Activated T-cell treated with anti-CD3 and anti-CD28 coated beads, Interleukin-2, amount 50 U/mL, for 48 hours (primary cell): ENCODE measurements around the gene ZNG1A.
A peak's percentile ranks its signal among the peaks of the same experiment; 100 is the strongest.
"Not testable (repeated sequence)": the region's sequence is repeated elsewhere in the genome, so short reads cannot be mapped to it uniquely, and the experiment has no call there.

Experiments
- DNase-seq, 2 experiments: peaks; one replicate each; pipeline ENCODE4 v3.0.0-alpha.2; 2020

ZNG1A gene

DNA sequence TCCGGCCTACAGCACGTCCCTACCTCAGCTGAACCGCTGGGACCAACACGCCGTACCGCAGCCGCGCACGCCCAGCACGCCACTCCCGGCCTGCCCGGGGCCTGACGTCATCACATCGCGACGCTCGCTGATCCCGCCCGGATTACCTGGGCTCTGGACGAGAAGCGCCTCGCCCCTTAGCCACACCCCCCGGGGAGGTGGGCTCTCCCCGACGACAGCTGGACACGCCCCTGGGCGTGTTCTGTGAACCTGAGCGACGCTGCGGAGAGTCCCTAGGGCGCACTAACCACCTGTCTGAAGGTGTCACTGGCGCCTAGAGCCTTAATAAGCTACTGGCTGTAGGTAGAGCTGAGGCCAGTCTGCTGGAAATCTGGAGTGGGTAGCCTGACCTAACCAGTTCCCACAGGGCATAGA, at the start of gene ZNG1A:
ZNG1A (minus strand) TSS at position 87 of the 414 bp plus-strand sequence. CDS start 87 bp downstream, outside the sequence.
- DNase-seq, result peak; percentile 80 to 83

DNA sequence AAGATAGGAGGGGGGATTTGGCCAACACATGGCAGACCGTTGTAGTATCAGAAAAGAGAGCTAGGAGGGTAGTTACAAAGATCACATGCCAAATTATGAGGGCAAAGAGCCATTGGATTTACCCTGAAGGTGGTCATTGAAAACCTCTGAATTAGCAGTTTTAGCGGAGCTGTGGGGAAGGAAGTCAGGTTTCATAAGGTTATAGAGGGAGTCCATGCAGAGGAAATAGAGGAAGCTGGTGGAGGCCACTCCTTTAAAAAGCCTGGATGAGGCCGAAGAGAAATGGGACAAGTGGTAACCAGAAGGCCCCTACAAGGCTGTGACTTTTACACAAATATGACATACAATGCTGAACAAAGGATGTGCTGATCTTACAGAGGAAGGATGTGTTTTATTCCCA, 49.0 kb upstream of the ZNG1A start:
- DNase-seq, result no peak

DNA sequence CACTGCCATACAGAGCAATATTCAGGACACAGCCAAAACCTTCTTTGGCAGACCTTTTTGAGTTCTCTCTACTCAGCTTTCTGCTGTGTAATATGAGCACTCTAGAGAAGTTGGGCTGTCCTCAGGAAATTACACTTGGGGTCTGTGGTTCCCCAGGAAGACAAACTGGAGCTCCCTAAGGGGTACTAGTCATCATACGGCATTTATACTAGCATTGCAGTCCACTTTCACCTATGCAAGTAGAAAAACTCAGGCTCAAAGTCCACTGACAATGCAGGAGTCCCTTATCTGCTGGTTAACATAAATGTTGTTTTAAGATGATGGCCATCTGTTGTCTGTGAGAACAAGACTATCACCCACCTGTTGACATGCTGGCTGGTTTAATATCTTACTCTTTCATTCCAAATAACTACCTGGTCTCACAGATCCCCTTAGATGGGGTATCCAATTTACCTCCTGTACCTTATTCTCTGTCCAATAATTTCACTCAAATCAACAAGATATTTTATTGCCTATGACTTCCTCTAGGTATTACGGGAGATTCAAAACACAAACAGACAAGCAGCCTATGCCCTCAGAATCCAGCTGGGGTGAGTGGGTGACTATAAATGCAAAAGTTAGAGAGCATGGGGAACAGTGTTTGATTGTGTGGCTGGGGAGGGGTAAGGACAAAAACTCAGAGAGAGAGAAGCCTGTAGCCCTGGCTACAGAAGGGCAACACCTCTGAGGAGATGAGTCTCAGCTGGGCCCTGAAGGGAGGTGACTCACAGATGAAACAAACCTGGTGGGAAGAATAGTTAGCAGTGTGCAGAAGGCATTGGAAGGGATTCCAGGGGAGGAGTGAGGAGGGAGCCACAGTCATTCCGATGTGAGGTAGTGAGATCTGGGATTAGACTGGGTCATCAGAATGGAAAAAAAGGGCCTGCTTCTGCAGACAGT, 46.0 kb upstream of the ZNG1A start:
- no peak for DNase-seq

DNA sequence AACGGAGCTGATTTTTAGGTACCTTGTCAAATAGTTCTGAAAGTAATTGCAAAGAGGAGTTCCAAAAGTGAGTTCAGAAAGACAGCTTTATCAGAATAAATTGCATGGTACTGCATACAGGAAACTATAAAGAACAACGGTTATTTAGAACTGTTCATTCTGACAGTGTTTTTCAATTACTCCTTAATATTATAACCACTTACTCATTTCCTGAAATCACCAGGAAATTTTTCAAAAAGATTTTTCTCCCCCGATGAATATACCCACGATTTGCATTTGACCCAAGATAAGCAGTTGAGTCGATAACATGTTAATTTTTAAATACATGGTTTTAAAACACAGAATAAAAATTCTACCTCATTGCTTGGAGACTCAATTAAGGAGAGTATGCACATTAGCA, 45.2 kb upstream of the ZNG1A start:
- DNase-seq, result no peak

DNA sequence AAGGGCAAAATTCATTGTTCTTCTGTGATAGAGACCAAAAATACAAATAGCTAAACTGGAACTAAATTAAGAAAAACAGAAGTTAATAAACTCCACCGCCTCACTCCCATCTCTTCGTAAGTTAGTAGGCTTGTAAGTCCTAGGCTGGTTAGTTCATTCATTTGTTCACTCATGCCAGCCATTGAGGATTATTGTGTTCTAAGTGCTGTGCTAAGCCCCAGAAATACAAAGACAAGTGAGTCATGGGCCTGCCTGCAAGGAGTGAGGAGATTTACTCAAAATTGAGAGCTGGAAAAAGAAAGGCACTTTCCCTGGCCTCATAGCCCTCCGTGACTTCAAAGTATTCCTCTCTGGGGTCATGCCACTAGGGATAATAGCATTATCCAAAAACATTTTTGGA, 44.3 kb upstream of the ZNG1A start:
- no peak for DNase-seq

DNA sequence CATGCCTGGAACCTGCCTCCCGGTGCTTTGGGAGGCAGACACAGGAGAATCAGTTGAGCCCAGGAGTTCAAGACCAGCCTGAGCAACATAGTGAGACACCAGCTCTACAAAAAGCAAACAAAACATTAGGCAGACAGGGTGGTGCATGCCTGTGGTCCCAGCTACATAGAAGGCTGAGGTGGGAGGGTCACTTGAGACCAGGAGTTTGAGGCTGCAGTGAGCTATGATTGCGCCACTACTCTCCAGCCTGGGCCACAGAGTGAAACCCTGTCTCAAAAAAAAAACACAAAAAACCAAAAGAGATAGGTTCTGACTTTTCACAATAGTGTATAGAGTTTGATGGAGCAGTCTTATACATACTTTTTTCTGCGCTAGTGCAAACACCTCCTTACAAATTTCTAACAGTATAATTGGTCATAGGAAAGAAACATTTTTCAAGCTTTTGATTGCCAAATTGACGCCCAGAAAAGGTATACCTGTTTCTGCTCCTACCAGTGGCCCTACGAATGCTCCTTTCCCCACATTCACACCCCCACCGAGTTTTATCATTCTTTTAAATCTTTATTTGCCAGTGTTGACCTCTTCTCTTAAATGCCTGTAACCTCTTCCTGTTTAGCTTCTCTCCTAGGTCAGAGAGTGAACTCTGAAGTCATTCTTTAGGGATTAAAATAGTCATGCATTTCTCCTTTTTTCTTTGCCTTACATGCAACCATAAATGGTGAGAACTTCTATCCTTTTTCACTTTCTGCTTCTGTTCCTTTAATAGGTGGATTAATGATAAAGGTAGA, 43.3 kb upstream of the ZNG1A start:
- no peak for DNase-seq

DNA sequence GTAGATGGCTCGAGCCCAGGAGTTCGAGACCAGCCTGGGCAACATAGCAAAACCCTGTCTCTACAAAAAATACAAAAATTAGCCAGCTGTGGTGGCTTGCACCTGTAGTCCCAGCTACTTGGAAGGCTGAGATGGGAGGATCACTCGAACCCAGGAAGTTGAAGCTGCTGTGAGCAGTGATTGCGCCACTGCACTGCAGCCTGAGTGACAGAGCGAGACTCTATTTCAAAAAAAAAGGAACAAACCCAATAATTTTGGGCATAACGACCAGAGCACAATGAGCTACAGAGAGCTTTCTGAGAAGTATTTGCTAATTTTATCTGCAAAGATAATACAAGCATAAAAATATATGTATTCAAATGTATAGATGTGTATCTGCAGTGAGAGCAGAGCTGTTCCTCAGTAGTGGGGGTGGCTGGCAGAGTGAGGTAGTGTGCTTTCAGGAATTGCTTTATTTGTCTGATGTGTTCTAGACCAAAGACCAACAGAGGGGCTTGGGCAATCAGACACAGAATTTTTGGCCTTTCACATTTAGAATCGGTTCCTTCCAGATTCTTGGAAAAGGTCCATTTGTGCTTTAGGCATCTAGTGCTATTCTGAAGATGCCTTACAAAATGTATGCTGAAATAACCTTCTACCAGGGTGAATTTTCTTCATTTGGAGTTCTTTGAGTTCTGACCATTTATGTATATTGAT, 41.0 kb upstream of the ZNG1A start:
- no peak for DNase-seq

DNA sequence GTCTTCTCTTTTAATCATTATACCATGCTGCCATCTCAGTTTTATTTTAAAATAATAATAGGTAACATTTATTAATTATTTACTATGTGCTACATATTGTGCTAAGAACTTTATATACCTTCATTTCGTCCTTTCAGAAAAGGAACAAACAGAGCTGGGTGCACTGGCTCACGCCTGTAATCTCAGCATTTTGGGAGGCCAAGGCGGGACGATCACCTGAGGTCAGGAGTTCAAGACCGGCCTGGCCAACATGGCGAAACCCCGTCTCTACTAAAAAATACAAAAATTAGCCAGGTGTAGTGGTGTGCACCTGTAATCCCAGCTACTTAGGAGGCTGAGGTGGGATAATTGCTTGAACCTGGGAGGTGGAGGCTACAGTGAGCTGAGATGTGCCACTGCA, 40.2 kb upstream of the ZNG1A start:
- not testable (repeated sequence) for DNase-seq

DNA sequence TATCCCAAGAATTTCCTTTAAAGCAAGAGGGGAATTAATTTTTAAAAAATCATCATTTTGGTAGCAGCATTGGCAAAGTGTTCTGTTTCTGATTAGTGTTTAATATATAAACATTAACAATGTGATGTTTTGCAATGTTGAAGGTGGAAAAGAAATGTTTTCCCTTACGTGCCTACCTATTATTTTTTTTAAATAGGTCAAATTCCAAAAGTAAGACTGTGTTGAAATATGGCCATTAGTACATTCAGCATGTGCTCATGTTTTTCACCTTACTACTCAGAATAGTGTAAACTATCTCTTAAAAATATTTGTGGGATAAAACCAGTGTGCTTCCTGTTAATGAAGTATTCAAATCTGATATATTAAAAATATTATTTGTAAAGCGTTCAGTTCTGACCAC, 39.1 kb upstream of the ZNG1A start:
- DNase-seq, result no peak

DNA sequence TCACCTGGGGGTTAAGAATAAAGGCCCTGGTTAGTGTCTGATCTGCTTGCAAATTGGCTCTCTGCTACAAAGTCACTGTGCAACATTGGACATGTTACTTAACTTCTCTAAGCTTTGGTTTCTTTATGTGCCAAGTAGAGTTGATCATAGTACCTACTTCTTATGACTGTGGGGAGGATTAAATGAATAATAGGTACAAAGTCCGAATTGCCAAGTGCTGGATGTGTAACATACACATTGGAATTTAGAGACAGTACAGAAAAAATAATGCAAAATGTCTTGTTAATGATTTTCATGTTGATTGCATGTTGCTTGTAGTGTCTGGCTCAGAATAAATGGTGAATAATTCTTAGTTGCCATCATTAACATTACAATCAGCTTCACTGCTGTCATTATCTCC, 38.0 kb upstream of the ZNG1A start:
- no peak for DNase-seq

DNA sequence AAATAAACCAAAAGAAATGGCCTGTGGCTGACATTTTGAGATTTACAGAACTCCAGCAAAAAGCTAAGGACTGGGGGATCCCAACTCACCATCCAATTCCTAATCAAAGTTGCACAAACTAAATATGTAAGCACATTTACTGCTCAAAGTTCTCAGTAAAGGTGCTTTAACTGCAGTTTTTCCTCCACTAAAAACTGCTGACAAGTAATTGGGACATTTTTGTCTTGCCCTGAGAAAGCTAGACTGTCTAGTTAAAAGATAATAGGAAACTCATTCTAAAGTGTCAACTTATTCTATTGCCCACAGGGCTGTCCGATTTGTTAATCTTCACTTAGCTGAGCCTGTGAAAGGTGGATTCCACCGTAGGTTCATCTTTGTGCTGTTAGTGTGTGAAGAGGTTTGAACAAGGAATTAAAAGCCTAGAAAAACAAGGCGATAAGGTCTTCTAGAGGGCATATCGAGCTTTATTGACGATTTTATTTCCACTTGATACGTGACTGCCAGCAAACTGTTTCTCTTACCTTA, 36.8 kb upstream of the ZNG1A start:
- DNase-seq, result no peak

DNA sequence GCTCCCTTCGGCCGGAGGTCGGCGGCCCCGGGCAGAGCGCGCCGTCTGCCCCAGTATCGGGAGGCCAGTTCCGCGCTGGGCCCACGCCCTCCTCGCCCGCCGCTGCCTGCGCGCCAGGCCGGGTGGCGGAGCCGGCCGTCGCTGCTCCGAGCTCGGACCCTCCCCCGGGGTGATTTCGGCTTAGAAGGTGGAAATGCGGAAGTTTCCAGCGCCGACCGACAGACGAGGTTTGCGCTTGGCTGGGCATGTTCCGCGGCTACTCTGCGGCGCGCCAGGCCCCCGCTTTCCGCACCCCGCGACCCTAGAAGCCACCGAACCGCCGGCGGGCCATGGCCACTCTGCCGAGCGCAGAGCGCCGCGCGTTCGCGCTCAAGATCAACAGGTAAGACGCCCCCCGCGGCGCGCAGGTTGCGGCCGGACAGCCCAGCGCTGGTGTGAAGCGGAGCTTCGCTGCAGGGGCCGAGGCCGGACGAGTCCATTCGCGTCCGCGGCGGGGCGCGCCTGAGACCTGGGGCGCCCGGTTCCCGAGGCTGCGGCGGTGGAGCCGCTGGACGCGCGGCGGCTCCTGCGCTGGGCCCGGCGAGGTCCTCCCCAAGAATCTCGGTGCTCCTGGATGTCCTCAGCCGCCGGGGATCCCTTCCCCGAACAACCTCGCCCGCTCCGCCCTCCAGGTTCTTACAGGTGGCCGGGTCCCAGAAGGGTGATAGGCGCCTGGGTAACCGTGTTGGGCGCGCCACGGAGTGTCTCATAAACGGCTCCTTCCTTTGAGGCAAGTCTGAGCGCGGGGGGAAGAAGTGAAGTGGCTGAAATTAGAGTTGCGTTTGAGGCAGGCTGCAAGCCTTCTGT, 36.0 kb upstream of the ZNG1A start, which contains the start of gene DOCK8:
DOCK8 (plus strand) TSS at position 218 of the 846 bp plus-strand sequence; CDS start at position 330, 112 bp downstream.
- DNase-seq, result peak; percentile 74 to 80

DNA sequence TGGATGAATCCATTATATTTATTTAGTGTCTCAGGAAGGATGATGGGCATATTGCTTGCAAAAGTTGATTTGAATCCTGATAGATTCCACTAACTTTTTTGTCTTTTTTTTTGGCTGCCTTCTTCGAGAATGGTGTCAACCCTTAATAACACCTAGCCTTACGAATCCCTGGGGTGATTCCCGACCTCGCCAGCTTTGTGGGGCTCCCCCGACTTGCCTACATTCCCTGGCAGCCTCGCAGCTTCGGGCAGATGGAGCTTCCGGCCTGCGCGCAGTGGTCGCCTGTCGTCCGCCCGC, 35.4 kb upstream of the ZNG1A start:
- no peak for DNase-seq

DNA sequence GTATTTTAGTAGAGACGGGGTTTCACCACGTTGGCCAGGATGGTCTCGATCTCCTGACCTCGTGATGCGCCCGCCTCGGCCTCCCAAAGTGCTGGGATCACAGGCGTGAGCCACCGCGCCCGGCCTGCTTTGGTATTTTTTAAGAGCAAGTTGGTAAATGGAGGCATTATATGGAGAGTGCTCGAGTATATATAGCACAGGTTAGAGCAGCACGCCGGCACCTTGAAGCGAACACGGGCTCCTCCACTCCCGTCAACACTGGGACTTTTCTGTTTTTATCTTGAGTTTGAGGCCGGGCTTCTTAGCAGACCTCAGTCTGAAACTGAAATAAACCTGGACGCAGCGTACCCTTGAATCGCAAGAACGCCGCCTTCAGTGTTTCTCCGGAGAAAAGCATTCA, 35.0 kb upstream of the ZNG1A start:
- DNase-seq, result not testable (repeated sequence)

DNA sequence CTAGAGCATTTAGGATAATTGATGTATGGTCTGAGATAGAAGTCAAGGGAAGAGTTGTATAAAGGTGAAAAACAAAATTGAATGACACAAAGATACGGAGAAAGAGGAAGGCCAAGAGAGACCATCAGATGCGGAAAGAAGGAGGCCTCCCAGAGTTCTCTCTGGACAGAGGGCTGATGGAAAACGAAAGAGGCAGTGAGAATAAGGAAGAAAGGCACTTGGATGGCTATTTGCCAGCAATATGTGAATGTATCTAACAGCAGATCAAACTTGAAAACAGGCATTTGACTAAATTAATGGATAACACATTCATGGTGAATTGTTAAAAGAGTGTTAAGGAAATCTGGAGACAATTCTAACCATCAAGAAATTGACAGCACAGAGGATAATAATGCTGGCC, 33.4 kb upstream of the ZNG1A start:
- no peak for DNase-seq

DNA sequence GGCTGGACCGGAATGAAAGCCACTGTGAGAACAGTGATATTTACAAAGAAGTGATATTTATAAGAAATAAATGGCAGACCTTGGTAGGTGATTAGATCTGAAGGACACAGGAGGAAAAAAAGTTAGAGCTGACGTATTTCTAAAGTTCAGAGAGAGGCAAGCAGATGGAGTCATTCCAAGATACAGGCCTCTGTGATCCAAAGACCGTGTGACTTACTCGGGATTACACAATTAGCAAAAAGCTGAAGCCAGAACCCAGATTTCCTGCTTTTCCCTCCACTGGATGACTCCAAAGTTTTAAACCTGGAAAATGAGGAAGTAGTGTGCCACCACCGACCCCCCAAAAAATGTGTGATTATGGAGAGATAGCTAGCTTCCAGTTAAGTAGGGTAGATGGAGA, 32.7 kb upstream of the ZNG1A start:
- DNase-seq, result no peak

DNA sequence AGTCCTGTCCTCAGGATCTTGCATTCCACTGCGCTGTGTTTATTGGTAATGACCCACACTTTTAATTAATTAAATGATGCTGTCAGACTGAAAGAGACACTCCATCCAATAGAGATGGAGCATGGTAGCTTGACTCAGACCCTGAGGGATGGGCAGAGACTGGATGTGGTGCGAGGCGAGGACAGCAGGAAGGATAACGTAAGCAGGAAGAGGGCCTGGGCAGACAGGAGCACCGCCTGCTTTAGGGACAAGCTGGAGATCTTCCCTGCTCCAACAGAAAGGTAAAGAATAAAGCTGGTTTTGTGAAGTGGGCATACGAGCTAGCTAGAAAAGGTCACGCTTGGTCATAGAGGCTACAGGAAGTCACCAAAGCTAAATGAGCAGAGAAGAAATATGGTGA, 32.2 kb upstream of the ZNG1A start:
- no peak for DNase-seq

DNA sequence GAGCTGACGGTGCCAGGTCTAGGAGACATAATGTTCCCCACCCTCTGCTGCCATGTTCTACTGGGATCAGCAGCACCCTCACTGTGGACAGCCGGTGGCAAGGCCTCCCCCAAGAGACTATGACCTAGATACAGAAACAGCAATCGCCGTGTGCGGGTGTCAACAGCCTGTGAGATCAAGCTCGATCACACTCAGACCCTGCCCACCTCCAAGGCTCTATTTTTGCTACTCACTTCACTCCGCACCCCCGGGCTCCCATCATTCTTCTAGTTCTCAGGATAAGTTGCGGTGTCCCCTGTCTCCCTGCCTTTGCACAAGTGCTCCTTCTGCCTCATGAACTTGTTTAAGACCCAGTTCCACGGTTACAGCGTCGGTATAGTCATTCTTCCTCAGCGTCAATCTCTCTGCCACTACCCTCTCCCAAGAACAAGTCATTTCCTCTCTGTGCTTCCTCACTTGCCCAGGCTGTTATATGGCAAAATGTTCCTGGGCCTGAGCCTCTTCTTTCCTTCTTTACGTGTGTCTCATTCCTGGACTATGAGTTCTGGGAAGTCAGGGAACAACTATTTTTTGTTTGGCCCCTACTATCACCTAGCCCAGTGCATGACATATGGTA, 30.4 kb upstream of the ZNG1A start:
- no peak for DNase-seq

DNA sequence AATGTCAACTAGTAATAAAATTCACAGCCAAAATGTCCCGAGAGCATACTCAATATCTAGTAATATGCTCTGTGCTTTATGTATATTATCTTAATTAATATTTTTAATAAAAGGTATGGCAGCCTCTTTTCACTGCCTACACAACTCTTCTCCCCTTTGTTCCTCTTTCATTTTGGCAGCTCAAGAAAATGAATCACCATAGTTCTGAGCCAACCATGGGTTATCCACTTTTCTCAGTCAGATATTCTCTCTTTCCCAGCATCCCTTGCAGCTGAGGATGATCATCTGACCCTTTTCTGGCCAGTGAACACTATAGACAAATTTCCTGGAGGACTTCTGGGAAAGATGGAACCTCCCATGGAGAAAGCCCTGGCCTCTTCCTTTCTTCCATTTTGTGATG, 27.6 kb upstream of the ZNG1A start:
- DNase-seq, result no peak

DNA sequence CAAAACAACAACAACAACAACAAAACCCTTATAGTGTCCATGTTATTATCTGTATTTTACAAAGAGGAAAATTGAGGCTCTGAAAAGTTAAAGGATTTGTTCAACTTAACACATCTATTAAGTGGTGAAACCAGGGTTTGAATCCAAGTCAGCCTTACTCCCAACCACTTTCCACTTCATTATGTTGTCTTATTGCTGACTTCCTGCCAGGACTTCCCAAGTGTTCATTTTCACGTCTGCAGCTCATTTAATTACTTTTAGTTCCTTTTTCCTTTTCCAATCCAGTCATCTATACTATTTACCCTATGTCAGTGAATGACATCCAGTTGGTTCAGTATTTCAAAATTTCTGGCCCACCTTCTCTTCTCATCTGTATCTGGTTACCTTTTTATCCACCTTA, 20.7 kb upstream of the ZNG1A start:
- not testable (repeated sequence) for DNase-seq

DNA sequence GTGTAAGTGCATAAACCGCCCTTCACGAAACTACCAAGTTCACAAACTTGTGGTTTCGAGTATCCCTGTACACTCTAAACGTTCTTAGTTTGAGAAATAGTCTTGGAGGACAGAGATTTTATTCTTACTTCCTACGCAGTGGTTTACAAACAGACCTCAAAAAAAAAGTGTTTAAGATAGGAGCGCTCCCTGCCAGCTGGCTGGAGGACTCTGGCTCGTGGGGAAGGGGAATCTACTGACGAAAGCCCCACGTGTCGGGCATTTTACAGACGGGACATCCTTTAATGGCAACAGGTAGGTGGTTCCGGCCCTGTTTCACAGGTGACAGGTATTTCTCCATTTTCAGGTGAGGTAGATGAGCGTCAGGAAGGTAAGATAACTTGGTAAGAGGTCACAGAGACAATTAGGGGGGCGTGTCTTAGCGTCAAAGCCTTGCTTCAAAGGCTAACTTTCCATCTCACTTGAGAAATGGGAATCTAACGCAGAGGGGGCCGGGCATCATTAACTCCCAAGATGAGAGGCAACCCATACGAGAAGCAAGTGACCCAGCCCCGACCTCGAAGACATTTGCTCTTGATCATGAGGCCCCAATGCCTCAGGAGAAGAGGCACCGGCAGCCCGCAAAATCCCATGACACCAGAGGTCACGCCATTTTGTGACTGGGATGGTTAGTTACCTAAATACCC, 573 bp downstream of the ZNG1A start:
- DNase-seq, result peak; percentile 21 to 23
